CMK (cell line): ENCODE data around the gene DDX27.

Source experiments
- DNase-seq: peaks from one replicate; pipeline ENCODE4 v3.0.0-alpha.2; 2010; ENCODE audit warnings: low read depth

DDX27 gene

GRCh38 chr20:49248301-49248700 is 29.1 kb downstream of the DDX27 start:
- DNase-seq = no peak

GRCh38 chr20:49248879-49249665 is 29.9 kb downstream of the DDX27 start:
- DNase-seq = no peak

DNA sequence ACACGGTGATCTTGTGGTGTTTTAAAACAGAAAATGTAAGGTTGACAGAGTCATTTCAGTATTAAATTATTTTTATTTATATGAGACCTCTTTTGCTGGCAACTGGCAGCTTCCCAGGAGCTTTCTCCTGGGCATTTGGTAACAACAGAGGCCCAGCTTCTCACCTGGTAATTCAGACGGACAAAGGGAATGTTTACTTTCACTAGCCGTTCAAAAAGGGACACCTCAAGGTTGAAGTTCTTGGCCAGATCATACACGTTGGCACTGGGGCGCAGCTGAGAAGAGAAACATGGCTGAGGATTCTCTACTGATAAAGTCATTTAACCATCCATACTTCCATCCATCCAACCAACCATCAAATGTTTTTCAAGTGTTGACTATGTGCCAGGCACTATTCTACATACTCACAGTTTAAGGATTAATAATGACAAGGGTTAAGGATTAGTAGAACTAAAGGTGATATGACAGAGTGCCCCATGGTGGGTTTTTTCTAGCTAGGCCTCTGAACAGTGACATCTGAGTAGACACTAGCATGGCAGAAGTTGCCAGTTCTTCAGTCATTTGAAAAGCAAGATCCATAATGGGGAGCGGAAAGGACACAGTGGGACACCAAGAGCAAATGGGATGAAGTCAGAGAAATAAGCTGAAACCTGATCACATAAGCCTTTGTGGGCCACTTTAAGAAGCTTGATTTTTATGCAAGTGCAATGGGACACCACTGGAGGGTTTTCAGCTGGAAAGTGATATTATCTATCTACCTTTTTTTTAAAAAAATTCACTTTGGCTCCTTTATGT is 33.5 kb downstream of the DDX27 start:
- no peak for DNase-seq

GRCh38 chr20:49256261-49256660 is 37.0 kb downstream of the DDX27 start:
- DNase-seq = no peak

GRCh38 chr20:49259284-49259683 is 40.1 kb downstream of the DDX27 start:
- DNase-seq = no peak

DNA sequence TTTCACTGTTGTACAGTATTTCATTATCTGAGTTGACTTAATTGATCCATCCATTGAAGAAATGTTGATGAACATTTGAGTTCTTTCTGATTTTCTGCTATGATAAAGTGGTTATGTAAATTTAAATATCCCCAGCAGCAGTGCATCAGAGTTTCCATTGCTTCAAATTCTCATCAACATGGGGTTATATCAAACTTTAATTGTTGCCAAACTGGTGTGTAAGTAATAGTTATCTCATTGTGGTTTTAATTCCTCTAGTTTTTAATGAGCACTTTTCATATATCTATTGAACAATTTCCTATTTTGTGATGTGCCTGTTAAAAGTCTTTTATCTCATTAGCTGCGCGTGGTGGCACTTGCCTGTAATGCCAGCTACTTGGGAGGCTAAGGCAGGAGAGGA is 40.6 kb downstream of the DDX27 start:
- no peak for DNase-seq

- no peak for DNase-seq
Observed at GRCh38 chr20:49260218-49260617, 41.0 kb downstream of the DDX27 start.

DNA sequence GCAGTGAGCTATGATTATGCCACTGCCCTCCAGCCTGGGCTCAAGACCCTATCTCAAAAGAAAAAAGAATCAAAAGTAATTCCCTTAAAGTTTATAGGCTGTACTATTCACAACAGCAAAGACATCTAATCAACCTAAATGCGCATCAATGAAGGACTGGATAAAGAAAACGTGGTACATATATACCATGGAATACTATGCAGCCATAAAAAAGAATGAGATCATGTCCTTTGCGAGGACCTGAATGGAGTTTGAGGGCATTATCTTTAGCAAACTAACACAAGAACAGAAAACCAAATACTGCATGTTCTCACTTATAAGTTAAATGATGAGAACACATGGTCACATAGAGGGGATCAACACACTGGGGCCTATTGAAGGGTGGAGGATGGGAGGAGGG is 42.0 kb downstream of the DDX27 start:
- no peak for DNase-seq

- DNase-seq = no peak
Observed at GRCh38 chr20:49262444-49262843, 43.2 kb downstream of the DDX27 start.

DNA sequence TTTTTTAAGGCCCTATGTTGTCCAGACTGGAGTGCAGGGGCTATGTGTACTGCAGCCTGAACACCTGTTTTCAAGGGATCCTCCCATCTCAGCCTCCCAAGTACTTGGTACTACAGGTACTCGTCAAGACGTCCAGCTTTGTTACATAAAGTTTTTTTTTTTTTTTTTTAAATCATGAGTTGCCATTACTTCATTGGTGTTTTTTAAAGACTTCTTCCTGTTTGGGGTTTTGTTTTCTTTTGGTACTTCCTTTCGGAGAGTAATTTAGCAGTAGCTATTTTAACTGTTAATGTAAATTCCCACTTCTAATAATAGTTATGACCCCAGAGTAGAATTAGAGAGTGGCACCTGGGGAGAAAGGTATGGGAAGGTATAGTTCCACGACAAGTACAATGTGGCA is 48.1 kb downstream of the DDX27 start:
- DNase-seq = no peak

- no peak for DNase-seq
Observed at GRCh38 chr20:49268600-49269365, 49.6 kb downstream of the DDX27 start.

DNA sequence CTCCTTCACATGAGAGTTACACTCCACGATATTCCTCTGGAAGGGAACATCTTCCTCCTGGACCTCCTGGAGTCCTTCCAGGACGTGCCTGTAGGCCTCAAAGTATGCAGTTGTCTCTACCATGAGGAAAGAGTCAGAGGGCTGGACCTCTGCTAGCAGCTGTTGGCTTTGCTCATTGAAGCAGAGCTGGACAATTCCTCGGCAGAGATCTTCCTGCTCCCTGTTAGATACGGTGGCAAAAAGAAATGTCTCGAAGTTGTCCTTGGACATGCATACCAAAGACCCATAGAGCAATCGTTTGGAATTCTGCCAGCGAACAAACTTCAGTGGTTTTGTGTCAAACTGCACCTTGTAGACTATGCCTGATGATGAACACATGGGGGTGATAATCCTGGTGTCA is 51.0 kb downstream of the DDX27 start:
- no peak for DNase-seq

GRCh38 chr20:49270736-49271135 is 51.5 kb downstream of the DDX27 start:
- no peak for DNase-seq

- no peak for DNase-seq
Observed at GRCh38 chr20:49272654-49273053, 53.4 kb downstream of the DDX27 start.

GRCh38 chr20:49273696-49274277 is 54.6 kb downstream of the DDX27 start:
- DNase-seq = no peak

DNA sequence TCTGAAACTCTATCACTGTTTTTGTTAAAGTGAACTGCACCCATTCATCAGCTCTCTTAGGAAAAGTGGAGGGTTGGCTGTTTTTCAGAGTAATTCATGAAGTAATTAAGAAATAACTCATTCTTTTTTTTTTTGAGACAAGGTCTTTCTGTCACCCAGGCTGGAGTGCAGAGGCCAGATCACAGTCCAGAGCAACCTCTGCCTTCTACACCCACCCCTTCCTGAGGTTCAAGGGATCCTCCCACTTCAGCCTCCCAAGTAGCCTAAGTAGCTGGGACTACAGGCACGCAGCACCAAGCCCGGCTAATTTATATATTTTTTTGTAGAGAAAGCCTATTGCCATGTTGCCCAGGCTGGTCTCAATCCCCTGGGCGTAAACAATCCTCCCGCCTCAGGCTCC is 56.0 kb downstream of the DDX27 start:
- DNase-seq = no peak

GRCh38 chr20:49275636-49276035 is 56.4 kb downstream of the DDX27 start:
- DNase-seq = no peak

- no peak for DNase-seq
Observed at GRCh38 chr20:49276161-49276960, 57.1 kb downstream of the DDX27 start.

DNA sequence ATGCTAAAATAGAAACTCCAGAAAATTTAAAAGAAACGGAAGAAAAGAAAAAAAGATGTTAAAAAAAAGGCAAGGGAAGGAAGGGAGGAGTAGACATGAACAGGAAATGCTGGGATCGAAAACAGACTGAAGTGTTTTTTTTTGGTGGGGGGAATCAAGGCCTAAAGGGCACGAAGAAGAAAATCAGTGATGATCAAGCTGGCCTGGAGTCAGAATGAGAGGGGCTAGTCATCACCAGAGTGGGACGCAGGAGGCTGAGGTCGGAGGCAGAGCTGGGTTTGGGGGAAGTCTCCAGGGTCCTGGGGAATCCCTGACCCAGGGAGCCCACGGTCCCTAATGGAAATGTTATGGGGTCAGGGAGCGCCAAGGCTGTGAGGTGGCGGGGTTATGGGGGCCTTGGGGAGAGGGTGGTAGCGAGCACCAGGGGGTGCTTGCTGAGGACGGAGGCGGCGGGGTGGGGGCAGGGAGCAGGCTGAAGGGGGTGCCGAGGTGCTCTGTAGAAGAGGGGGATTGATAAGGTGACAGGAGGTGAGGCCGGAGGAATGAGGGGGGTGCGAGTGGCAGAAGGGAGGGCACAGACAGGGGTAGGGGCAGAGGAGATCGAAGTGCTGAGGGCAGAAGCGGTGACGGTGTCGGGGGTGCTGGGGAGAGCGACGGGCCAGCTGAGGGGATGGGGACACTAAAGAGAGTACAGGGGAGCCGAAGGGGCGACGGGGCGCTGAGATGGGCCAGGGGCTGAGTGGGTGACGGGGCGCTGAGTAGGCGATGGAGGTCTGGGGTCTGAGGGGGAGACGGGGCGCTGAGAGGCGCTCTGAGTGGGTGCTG is 58.0 kb downstream of the DDX27 start:
- DNase-seq = no peak

DNA sequence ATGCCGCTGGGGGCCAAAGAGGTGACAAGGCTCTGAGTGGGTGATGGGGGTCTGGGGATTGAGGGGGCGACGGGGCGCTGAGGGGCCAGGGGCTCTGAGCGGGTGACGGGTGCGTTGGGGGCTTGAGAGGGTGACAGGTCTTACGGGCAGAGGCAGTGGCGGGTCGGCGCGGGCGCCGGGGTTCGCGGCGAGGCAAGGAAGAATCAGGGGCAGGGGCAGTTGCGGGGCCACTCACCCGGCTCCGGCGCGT is 58.5 kb downstream of the DDX27 start:
- DNase-seq = no peak
